H9 (cell line): ENCODE results near the gene NRG3. TPM values are rescaled to one million over a fixed set of nuclear protein-coding genes. Genes with fewer than 3 reads are reported as not detected.

ENCODE experiments used
- DNase-seq: peaks from one replicate; pipeline ENCODE4 v3.0.0-alpha.2; 2017
- H2AFZ ChIP-seq: one replicate; pipeline ENCODE4 v1.6.1; 2013; ENCODE audit warnings: mild to moderate bottlenecking, low read length, control low read depth, moderate library complexity
- H2AK5ac ChIP-seq: 2 replicates; pipeline ENCODE4 v1.6.1; 2013; ENCODE audit warnings: low read length, control low read depth, mixed read lengths; ENCODE audit not compliant: insufficient read length
- H2BK120ac ChIP-seq: one replicate; pipeline ENCODE4 v1.6.1; 2013; ENCODE audit warnings: low read depth, mild to moderate bottlenecking, low read length, control low read depth, inconsistent platforms; ENCODE audit not compliant: poor library complexity, severe bottlenecking
- H2BK12ac ChIP-seq: 2 replicates; pipeline ENCODE4 v1.6.1; 2013; ENCODE audit warnings: low read length, control low read depth, mixed read lengths, low read depth; ENCODE audit not compliant: insufficient read length
- H2BK15ac ChIP-seq: 2 replicates; pipeline ENCODE4 v1.6.1; 2013; ENCODE audit warnings: low read depth, low read length, control low read depth
- H2BK20ac ChIP-seq: one replicate; pipeline ENCODE4 v1.6.1; 2013; ENCODE audit warnings: low read depth, mild to moderate bottlenecking, low read length, control low read depth, inconsistent platforms; ENCODE audit not compliant: poor library complexity, severe bottlenecking
- H2BK5ac ChIP-seq: 2 replicates; pipeline ENCODE4 v1.6.1; 2013; ENCODE audit warnings: low read length, control low read depth, mixed read lengths; ENCODE audit not compliant: insufficient read length
- H3K14ac ChIP-seq: 2 replicates; pipeline ENCODE4 v1.6.1; 2013; ENCODE audit warnings: low read length, control low read depth; ENCODE audit not compliant: insufficient read depth
- H3K18ac ChIP-seq: 2 replicates; pipeline ENCODE4 v1.6.1; 2013; ENCODE audit warnings: low read depth, mild to moderate bottlenecking, mixed read lengths, low read length, control low read depth; ENCODE audit not compliant: insufficient read length
- H3K23ac ChIP-seq: 2 replicates; pipeline ENCODE4 v1.6.1; 2013; ENCODE audit warnings: low read length, control low read depth, mixed read lengths, low read depth; ENCODE audit not compliant: insufficient read length
- H3K23me2 ChIP-seq: 2 replicates; pipeline ENCODE4 v1.6.1; 2013; ENCODE audit warnings: low read depth, mild to moderate bottlenecking, mixed read lengths, low read length, control low read depth; ENCODE audit not compliant: insufficient read length, poor library complexity, severe bottlenecking
- H3K27ac ChIP-seq: 2 replicates; pipeline ENCODE4 v1.5.1; 2013; ENCODE audit warnings: low read length, control low read depth, mixed read lengths, low read depth; ENCODE audit not compliant: insufficient read length
- H3K27me3 ChIP-seq: 2 replicates; pipeline ENCODE4 v1.6.1; 2013; ENCODE audit warnings: low read length, control low read depth, inconsistent platforms; ENCODE audit not compliant: insufficient read depth
- H3K4ac ChIP-seq: 2 replicates; pipeline ENCODE4 v1.6.1; 2013; ENCODE audit warnings: low read depth, mild to moderate bottlenecking, control low read depth, inconsistent platforms, low read length, moderate library complexity
- H3K4me1 ChIP-seq: 2 replicates; pipeline ENCODE4 v1.6.1; 2013; ENCODE audit warnings: low read length, control low read depth, inconsistent platforms; ENCODE audit not compliant: insufficient read depth
- H3K4me2 ChIP-seq: 2 replicates; pipeline ENCODE4 v1.6.1; 2013; ENCODE audit warnings: low read length, control low read depth, mixed read lengths; ENCODE audit not compliant: insufficient read length, insufficient read depth
- H3K56ac ChIP-seq: 2 replicates; pipeline ENCODE4 v1.6.1; 2013; ENCODE audit warnings: low read depth, mild to moderate bottlenecking, mixed read lengths, low read length, control low read depth; ENCODE audit not compliant: insufficient read length
- H3K79me1 ChIP-seq: 2 replicates; pipeline ENCODE4 v1.6.1; 2013; ENCODE audit warnings: low read depth, mild to moderate bottlenecking, moderate library complexity, low read length, control low read depth, inconsistent platforms; ENCODE audit not compliant: insufficient read depth, poor library complexity, severe bottlenecking
- H3K79me2 ChIP-seq: 2 replicates; pipeline ENCODE4 v1.6.1; 2013; ENCODE audit warnings: low read length, control low read depth, inconsistent platforms; ENCODE audit not compliant: insufficient read depth
- H3K9ac ChIP-seq: 2 replicates; pipeline ENCODE4 v1.6.1; 2013; ENCODE audit warnings: low read length, control low read depth, mixed read lengths; ENCODE audit not compliant: insufficient read length; ENCODE audit errors: extremely low read depth
- H3K9me3 ChIP-seq: one replicate; pipeline ENCODE4 v1.6.1; 2013; ENCODE audit warnings: low read depth, low read length, inconsistent platforms; ENCODE audit not compliant: control insufficient read depth
- H3T11ph ChIP-seq: one replicate; pipeline ENCODE4 v1.6.1; 2013; ENCODE audit warnings: mild to moderate bottlenecking, low read length, control low read depth, inconsistent platforms
- H4K20me1 ChIP-seq: one replicate; pipeline ENCODE4 v1.6.1; 2013; ENCODE audit not compliant: control insufficient read depth, insufficient read length, insufficient read depth
- H4K5ac ChIP-seq: 2 replicates; pipeline ENCODE4 v1.6.1; 2013; ENCODE audit warnings: low read depth, mild to moderate bottlenecking, mixed read lengths, low read length, control low read depth; ENCODE audit not compliant: insufficient read length
- H4K8ac ChIP-seq: replicated peaks from 2 replicates; pipeline ENCODE4 v1.6.1; 2013; ENCODE audit warnings: low read length, control low read depth, mixed read lengths, low read depth; ENCODE audit not compliant: insufficient read length
- H4K91ac ChIP-seq: 2 replicates; pipeline ENCODE4 v1.6.1; 2013; ENCODE audit warnings: low read depth, mild to moderate bottlenecking, moderate library complexity, mixed read lengths, low read length, control low read depth; ENCODE audit not compliant: insufficient read length
- H3K27ac Mint-ChIP-seq, 3 experiments: 2 replicates in 2 of 3; 3 replicates in 1 of 3; pipeline ENCODE4 v1.8.0; 2020 to 2021; ENCODE audit warnings: mixed read lengths in 3 of 3, mild to moderate bottlenecking in 1 of 3, moderate library complexity in 1 of 3
- H3K27me3 Mint-ChIP-seq: 2 replicates; pipeline ENCODE4 v1.8.0; 2021; ENCODE audit warnings: low read depth, mild to moderate bottlenecking, moderate library complexity, mixed read lengths
- H3K36me3 Mint-ChIP-seq, 3 experiments: 2 replicates in 2 of 3; 3 replicates in 1 of 3; pipeline ENCODE4 v1.8.0; 2020 to 2021; ENCODE audit warnings: low read depth in 3 of 3, mixed read lengths in 3 of 3; ENCODE audit not compliant: insufficient read depth in 1 of 3
- H3K4me1 Mint-ChIP-seq, 2 experiments: 2 replicates each; pipeline ENCODE4 v1.8.0; 2020; ENCODE audit warnings: mixed read lengths in 2 of 2
- H3K4me3 Mint-ChIP-seq, 2 experiments: 2 replicates in 1 of 2; 3 replicates in 1 of 2; pipeline ENCODE4 v1.8.0; 2020 to 2021; ENCODE audit warnings: mild to moderate bottlenecking in 2 of 2, mixed read lengths in 2 of 2, moderate library complexity in 1 of 2
- H3K9me3 Mint-ChIP-seq, 2 experiments: 2 replicates in 1 of 2; 3 replicates in 1 of 2; pipeline ENCODE4 v1.8.0; 2020; ENCODE audit warnings: mild to moderate bottlenecking in 2 of 2, mixed read lengths in 2 of 2, moderate library complexity in 1 of 2
- CTCF ChIP-seq: fragments of 200-600 bp; sonication (generic); conservative IDR thresholded peaks from 3 replicates; pipeline ENCODE4 v1.8.0; 2021; ENCODE audit warnings: antibody characterized with exemption, mild to moderate bottlenecking
- WGBS: extraction: QIAGEN DNeasy Blood & Tissue Kit; methylation state at CpG from one replicate; pipeline ENCODE4 v1.1.7; 2013; ENCODE audit warnings: missing lambda C conversion rate, low lambda C conversion rate, mixed read lengths; ENCODE audit not compliant: insufficient read length; ENCODE audit errors: extremely low coverage; 5-methylcytosine and 5-hydroxymethylcytosine counted together
- total RNA-seq: library from RNA; stranded (reverse); gene quantifications from 2 replicates; pipeline ENCODE4 v1.2.1, GENCODE V29; 2021

NRG3 gene
- total RNA-seq, 1 experiment from 2014 or later = 1.6 TPM

- Histone ChIP-seq H2BK20ac (no peak overlapping the region), H4K91ac (no peak overlapping the region), H3K23ac (no peak overlapping the region), H2AK5ac (no peak overlapping the region), H3K4me1 (no peaks in the 10 kb centered on the region), H3K56ac (no peak overlapping the region), H3K4me2 (no peak overlapping the region), H2BK15ac (no peak overlapping the region), H2BK120ac (no peak overlapping the region), H3T11ph (no peak overlapping the region), H2BK12ac (no peak overlapping the region), H3K4ac (no peak overlapping the region), H3K27ac (no peak overlapping the region), H3K79me1 (no peaks in the 10 kb centered on the region), H4K8ac (no peak overlapping the region), H4K5ac (no peak overlapping the region), H3K18ac (no peak overlapping the region), H3K23me2 (no peaks in the 10 kb centered on the region), H2AFZ (no peak overlapping the region), H3K9ac (no peak overlapping the region), H2BK5ac (no peak overlapping the region), H3K9me3 (no peaks in the 10 kb centered on the region), H3K27me3 (no peaks in the 10 kb centered on the region), H4K20me1 (no peaks in the 10 kb centered on the region), H3K79me2 (no peaks in the 10 kb centered on the region), H3K14ac (no peak overlapping the region)
- Mint-ChIP-seq H3K27ac (no peak overlapping the region), H3K27me3 (no peaks in the 10 kb centered on the region), H3K36me3 (no peaks in the 10 kb centered on the region; a peak in 1 of 7 replicates), H3K4me1 (no peaks in the 10 kb centered on the region), H3K4me3 (no peak overlapping the region), H3K9me3 (no peaks in the 10 kb centered on the region)
- no CpG with 5 or more reads among the region's 2 CpGs for WGBS
- DNase-seq = no peak
- no peak for TF ChIP-seq CTCF
Measured at GRCh38 chr10:82084496-82084895, 209.5 kb downstream of the NRG3 start.
